ENCODE measurements around the gene CTDSP1.

Gene CTDSP1

DNA sequence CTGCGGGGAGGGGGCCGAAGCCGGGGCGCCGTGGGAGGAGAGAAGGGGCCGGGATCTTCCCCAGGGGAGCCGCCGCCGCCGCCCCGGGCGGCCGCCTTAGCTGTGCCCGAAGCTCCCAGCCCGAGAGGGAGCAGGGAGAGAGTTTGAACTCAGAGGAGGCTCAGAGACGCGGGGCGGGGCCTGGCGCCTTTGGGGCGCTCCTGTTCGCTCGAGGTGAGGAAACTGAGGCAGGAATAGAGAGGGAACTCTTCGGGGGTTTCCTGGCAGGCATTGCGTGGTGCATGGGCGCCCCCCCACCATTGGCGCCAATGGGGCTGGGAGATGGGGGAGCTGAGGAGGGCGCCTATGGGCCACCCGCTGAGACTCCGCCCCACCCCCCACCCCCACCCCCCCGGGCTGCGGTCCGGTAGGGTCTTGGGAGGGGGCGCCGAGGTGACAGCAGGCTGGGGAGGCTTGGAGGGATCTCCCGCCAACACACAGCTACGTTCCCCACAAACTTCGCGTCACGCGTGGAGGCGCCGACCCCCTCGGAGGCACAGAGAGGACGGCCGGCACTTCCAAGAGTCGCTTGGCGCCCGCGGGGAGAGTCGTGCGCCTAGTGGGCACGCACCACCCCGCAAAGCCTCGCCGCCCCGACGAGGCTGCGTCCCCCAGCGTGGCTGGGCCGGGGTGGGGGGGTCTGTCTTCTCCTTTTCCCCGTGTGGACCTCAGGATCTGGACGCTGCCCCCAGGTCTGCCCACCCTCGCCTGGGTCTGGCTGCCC, 680 bp downstream of the CTDSP1 start:
- DNase-seq: no peak

DNA sequence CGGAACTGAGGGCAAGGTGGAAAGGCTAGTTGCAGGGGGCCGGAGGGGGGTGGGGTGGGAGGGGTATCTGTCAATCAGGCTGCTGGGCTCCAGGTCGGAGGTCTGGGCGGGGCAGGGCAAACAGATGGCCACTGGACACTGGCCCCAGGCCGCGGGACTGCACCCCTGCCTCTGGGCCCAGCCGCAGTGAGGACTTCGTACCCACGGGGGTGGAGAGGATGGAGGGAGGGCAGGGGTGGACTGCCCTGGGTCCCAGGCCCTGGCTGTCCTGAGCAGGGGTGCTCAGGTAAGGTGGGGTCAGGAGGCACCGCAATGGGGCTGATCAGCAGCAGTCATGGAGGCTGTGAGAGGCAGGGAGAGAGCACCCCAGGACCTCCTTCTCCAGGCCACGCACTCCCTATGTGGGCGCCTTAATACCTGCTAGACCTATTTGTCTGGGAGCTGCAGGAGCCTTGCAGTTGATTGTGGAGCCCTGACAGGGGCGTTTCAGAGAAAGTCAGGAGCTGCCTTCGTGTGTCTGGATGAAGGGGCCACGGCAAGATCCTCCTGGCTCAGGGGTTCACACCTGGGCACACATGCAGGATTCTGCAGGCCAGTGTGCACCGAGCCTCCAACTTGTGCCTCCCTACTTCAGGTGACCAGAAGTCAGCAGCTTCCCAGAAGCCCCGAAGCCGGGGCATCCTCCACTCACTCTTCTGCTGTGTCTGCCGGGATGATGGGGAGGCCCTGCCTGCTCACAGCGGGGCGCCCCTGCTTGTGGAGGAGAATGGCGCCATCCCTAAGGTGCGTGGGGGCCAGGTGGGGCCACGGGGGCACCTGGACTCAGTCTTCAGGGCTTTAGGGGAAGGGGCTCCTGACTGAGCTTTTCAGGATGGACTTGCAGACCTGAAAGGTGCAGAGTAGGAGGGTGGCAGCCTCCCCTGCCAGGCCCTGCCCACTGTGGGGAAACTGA, 1.5 kb downstream of the CTDSP1 start:
- no peak for DNase-seq

DNA sequence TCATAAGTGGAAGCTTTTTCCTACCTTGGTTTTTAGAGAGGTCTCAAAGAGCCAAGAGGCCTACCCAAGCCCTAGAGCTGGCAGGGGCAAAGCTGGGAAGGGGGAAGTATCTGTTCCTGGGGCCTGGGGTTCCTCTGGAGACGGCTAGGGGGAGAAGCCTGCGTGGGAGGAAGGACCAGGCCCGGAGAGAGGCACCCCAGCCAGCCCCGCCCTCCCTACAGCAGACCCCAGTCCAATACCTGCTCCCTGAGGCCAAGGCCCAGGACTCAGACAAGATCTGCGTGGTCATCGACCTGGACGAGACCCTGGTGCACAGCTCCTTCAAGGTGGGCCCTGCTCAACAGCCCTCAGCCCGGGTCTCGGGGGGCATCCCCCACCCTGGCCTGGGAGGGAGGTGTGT, 2.2 kb downstream of the CTDSP1 start:
- DNase-seq: no peak

DNA sequence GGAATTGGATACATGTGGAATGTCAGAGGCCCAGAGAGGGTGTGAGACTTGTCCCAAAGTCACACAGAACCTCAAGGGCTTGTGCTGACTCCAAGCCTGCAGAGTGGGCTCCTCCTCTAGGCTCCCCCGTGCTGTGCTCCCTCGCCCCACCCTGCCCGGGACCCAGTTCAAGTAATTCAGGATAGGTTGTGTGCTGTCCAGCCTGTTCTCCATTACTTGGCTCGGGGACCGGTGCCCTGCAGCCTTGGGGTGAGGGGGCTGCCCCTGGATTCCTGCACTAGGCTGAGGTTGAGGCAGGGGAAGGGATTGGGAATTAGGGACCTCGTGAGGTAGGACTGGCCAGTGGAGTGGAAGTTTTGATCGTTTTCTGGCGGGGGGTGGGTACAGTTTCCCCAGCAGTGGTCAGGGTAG, 2.8 kb downstream of the CTDSP1 start:
- no peak for DNase-seq

DNA sequence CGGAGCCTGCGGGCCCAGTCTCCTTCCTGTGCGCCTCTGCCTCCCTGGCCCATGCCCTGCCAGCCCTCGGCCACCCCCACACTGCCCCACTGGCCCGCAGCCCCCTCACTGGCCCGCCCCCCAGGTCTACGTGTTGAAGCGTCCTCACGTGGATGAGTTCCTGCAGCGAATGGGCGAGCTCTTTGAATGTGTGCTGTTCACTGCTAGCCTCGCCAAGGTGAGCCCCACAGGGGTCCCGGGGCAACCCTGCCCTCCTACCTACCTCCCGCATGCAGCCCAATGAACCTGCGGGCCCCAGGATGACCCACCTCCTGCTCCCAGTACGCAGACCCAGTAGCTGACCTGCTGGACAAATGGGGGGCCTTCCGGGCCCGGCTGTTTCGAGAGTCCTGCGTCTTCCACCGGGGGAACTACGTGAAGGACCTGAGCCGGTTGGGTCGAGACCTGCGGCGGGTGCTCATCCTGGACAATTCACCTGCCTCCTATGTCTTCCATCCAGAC, 3.3 kb downstream of the CTDSP1 start:
- DNase-seq: no peak

DNA sequence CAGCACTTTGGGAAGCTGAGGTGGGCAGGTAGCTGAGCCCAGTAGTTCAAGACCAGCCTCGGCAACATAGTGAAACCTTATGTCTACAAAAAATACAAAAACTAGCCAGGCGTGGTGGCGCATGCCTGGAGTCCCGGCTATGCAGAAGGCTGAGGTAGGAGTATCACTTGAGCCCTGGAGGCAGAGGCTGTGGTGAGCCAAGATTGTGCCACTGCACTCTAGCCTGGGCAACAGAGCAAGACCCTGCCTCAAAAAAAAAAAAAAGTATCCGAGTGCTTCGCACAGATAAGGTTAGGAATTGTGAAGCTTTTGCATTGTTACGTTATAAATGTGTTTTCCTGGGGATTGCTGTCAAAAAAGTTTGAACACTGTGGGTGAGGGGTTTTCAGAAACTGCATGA, 4.1 kb downstream of the CTDSP1 start:
- no peak for DNase-seq

DNA sequence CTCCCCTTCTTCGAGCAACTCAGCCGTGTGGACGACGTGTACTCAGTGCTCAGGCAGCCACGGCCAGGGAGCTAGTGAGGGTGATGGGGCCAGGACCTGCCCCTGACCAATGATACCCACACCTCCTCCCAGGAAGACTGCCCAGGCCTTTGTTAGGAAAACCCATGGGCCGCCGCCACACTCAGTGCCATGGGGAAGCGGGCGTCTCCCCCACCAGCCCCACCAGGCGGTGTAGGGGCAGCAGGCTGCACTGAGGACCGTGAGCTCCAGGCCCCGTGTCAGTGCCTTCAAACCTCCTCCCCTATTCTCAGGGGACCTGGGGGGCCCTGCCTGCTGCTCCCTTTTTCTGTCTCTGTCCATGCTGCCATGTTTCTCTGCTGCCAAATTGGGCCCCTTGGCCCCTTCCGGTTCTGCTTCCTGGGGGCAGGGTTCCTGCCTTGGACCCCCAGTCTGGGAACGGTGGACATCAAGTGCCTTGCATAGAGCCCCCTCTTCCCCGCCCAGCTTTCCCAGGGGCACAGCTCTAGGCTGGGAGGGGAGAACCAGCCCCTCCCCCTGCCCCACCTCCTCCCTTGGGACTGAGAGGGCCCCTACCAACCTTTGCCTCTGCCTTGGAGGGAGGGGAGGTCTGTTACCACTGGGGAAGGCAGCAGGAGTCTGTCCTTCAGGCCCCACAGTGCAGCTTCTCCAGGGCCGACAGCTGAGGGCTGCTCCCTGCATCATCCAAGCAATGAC, 4.8 kb downstream of the CTDSP1 start:
- no peak for DNase-seq

DNA sequence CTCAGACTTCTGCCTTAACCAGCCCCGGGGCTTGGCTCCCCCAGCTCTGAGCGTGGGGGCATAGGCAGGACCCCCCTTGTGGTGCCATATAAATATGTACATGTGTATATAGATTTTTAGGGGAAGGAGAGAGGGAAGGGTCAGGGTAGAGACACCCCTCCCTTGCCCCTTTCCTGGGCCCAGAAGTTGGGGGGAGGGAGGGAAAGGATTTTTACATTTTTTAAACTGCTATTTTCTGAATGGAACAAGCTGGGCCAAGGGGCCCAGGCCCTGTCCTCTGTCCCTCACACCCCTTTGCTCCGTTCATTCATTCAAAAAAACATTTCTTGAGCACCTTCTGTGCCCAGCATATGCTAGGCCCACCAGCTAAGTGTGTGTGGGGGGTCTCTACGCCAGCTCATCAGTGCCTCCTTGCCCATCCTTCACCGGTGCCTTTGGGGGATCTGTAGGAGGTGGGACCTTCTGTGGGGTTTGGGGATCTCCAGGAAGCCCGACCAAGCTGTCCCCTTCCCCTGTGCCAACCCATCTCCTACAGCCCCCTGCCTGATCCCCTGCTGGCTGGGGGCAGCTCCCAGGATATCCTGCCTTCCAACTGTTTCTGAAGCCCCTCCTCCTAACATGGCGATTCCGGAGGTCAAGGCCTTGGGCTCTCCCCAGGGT, 5.5 kb downstream of the CTDSP1 start:
- no peak for DNase-seq

DNA sequence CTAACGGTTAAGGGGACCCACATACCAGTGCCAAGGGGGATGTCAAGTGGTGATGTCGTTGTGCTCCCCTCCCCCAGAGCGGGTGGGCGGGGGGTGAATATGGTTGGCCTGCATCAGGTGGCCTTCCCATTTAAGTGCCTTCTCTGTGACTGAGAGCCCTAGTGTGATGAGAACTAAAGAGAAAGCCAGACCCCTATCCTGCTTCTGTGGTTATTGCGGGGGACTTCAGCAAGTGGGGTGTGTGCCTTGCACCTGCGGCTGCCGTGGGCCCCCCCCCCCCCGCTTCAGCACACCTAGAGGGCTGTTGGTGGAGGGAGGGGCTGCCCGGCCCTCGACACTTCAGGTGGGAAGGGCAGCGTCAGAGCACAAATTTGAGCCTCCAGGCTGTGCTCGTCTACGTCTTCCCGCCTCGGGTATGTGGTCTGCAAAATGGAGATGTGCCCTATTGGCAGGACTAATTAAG, 6.1 kb downstream of the CTDSP1 start:
- no peak for DNase-seq

DNA sequence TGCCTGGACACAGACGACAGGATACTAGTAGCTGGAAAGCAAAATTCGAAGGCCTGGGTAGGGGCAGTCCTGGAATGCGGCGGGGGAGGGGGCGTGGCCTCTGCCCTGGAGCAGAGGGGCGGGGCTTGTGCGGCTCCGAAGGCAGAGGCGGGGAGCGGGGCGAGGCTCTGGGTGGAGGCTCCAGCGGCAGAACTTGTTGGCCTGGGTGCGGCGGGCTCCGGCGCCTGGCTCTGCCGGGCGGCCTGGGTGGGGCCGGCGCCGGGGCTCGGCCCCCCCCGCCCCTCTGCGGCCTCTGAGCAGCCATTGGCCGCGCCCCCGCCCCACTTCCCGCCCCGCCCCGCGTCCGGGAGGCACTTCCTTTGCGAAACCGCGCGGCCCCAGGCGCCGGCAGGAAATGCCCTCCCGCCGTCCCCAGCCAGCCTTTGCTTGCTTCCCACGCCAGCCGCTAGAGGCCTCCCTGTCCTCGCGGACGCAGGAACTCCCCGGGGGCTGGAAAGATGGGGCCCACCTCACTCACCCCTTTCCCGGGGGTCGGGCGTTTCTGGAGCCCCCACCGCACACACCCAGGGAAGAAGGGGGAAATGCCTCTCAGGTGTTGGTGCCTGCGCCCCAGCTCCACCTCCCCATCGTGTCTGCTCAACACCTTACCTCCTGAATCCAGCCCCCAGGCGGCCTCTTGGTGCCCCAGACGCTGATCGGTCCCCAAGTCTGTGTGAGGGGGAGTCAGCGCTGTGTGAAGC, 6.7 kb downstream of the CTDSP1 start:
- DNase-seq: peak; percentile 71

DNA sequence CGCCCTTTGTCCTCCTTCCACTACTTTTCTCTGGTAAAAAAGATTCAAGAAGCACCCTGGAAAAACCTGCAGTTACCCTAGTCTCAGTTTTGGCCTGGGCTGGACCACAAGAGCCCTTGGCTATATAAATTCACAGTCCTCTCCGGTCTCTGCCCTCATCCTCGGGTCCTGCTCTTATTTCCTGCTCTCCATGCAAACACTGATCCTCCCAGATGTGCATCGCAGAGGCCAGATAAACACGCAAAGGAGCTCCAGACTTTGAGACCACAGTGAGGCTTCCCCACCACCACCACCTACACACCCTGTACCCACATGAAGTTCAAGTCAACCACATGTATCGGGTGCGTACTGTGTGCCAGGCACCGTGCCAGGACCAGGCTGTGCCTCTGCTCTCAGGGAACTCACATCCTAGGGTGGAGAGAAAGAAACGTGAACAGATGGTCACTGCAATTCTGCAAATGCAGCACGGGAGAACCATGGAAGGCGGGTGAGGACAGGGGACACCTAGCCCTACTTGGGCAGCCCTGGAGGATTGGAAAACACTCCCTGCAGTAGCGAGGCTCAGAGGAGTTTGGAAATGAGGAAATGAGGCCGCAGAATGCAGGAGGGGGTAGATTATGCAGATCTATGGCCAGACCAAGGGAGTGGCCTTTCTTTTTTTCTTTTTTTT, 7.4 kb downstream of the CTDSP1 start:
- no peak for DNase-seq

DNA sequence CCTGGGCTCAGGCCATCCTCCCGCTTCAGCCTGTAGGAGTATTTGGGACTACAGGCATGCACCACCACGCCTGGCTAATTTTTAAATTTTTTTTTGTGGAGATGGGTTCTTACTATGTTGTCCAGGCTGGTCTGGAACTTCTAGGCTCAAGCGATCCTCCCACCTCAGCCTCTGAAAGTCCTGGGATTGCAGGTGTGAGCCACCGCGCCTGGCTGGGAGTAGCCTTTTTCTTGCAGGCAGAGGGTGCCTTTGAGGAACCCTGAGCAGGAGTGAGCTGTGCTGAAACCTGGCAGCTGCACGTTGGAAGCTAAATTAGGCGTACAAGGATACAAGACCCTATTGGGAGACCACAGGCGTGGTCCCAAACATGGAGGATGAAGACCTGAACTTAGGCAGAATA, 8.0 kb downstream of the CTDSP1 start:
- no peak for DNase-seq

DNA sequence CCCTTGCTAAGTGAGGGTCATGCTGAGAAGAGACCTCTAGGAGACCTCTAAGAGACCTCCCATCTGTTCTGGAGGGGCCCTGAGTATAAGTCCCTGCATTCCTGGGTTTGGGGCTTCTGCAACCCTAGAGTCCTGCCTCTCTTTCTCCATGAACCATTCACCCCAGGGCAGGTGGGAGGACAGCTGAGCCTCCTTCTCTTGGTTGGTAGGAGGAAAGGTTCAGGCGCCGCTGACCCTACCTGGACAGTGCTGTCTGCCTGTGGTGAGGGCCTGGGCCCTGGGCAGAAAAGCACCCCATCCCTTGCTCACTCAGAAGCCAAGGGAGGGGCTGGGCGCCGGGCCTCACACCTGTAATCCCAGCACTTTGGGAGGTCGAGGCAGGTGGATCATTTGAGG, 18.7 kb downstream of the CTDSP1 start:
- no peak for DNase-seq

DNA sequence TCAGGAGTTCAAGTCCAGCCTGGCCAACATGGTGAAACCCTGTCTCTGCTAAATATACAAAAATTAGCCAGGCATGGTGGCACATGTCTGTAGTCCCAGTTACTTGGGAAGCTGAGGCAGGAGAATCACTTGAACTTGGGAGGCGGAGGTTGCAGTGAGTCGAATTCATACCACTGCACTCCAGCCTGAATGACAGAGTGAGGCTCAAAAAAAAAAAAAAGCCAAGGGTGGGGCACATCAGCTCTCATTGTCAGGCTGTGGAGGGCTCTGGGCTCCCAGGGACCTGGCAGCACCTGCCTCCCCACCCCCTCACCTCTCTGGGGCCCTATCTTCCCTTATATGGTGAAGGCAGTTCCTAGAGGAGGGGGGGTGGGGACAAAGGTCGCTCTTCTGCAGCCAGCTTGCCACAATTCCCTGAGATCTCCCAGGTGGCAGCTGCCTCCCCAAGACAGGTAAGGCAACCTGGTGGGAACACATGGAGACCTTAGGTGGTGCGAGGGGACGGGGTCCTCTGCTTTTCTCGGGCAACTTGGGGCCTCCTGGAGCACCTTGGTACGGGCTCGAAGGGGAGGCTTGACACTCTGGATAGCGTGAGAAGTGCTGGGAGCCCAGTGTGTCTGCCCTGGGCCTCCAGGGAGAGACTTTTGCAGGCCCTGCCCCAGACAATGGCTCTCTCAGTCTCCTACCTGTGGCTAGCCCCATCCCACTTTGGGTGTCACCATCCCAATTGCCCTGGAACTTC, 19.2 kb downstream of the CTDSP1 start, which contains the start of gene VIL1:
Gene VIL1, plus strand, starts transcription at position 407 of the 742 bp plus-strand sequence. CDS start 4,656 bp downstream, outside the sequence.
- peak; percentile 43 for DNase-seq

DNA sequence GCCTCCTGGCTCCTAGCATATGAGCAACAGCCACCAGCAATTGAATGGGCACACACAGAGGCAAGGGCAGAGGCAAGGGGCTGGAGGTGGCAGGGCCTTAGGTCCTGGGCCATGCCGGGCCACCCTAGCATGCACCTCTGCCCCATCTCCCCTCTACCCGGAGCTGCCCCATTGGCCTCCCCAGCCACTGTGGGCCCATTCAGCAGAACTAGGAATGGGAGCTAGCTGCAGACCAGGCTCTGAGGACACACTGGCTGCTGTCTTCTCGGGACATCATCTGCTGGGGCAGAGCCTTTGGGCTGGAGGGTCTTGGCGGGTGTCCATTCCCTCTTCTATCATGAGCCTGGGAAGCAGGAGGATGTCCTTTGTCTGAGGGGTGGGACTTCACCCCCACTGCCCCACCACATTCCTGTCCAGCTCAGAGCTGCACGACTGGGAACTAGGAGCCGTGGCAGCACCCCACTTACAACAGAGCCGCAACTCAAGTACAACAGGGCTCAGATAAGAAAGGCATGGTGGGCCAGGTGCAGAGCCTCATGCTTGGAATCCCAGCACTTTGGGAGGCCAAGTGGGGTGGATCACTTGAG, 20.1 kb downstream of the CTDSP1 start:
- no peak for DNase-seq

DNA sequence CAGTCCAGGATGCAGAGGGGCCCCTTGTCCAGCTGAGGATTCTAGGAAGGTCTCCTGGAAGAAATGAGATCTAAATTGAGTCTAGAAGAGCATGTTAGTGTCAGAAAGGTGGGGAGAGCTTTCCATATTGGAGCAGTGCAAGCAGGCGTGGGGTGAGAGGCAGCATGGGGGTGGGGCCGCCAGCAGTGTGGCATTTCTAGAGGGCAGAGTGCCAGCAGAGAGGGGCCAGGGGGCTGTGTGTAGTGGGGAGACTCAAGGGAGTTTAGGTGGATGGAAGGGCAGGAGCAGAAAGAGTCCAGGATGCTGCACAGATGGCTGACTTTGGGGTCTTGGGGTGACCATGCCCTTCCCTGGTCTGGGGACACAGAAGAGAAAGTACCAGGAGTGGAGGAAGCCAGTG, 21.4 kb downstream of the CTDSP1 start:
- no peak for DNase-seq

DNA sequence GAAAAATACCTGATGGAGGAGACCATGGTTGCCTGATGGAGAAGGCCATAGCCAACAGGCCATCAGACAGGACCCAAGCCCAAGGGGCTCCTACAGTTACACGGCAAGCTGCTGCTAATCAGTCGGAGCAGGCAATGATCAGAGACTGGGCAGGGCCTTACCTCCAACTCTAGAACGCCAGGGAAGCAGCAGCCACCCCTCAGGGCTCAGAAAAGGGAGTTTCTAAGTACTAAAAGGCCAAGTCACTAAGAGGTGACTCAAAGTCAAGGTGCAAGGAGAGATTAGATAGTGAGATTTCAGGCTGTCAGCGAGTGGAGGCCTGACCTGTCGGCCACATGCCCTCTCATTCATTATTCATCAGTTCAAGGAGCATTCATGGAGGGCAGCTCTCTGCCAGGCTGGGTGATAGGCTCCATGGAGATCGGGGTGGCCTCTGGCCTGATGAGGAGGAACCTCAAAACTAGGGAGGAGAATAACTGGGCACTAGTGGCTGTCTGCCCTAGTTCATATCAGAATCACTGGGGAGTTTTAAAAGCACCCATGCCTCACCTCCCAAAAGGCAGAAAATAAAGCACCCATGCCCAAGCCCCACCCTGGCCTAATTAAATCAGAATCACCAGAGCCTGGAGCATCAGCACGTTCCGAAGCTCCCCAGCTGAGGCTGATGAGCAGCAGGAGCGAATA, 22.9 kb downstream of the CTDSP1 start:
- DNase-seq: no peak

DNA sequence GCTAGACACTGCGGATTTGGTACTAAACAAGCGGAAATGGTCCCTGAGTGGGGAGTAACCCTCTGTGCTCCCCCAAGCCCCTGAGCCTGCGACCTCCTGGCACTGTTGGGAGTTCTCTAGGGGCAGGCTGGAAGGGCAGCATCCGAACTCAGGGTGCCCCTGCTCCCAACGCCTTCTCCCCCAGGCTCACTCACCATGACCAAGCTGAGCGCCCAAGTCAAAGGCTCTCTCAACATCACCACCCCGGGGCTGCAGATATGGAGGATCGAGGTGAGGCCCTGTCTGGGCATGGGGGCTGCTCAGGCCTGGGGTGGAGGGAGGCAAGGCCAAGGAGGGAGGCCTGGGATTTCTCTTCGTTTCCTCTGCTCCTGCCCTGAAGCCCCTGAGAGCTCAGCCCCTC, 23.9 kb downstream of the CTDSP1 start:
- DNase-seq: no peak

DNA sequence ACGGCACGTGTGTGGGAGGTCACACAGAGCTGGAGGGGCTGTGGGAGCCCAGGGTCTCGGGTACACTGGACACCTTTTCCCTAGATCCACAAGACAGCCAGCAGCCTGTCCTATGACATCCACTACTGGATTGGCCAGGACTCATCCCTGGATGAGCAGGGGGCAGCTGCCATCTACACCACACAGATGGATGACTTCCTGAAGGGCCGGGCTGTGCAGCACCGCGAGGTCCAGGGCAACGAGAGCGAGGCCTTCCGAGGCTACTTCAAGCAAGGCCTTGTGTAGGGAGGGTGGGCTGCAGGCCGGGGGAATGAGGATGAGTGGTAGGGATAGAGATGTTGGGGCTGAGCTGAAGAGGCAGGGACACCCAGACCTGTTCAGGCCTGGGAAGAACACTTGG, 25.9 kb downstream of the CTDSP1 start:
- DNase-seq: no peak

Measured in NCI-H1436 treated with DMSO at 0.1 percent for 48 hours (cell line).